IPS DF 19.7 (cell line): Measurements from ENCODE around the gene MYCN.

Source experiments
- DNase-seq: peaks from one replicate; pipeline ENCODE4 v3.0.0-alpha.2; 2013; ENCODE audit warnings: low read depth, low spot score

Gene MYCN

GRCh38 chr2:15993232-15993610 lies 52.9 kb downstream of the MYCN start:
- no peak for DNase-seq

- DNase-seq: no peak
Observed at GRCh38 chr2:15993666-15994065, 53.3 kb downstream of the MYCN start.

GRCh38 chr2:15995603-15996002 lies 55.3 kb downstream of the MYCN start:
- no peak for DNase-seq
